ENCODE results near the gene RNF157. TPM values are rescaled to one million over a fixed set of nuclear protein-coding genes. Genes with fewer than 3 reads are reported as not detected.
"Not testable (repeated sequence)": the region's sequence is repeated elsewhere in the genome, so short reads cannot be mapped to it uniquely, and the experiment has no call there.

Gene RNF157
- total RNA-seq, 1 experiment from 2014 or later = 11.2 TPM

DNA sequence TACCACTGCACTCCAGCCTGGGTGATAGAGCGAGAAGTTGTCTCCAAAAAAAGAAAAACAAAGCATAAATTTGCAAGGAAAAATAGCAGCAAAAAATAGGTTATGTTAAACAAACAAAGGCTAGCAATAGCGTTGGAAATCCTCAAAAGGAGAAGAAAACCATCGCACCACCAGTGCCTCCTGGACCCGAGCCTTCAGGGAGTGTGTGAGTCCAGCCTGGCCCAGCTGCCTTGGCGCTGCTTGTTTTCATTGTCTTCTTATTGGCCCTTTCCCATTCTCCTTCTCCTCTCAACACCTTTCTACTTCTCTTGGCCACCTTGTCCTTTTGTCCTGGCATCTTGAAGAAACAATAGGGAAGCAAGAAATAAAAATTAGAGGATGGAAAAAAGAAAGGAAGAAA, 20.4 kb upstream of the RNF157 start (continued):
- TF ChIP-seq ELF4 (CRISPR knock-in tag; IDR thresholded peaks at IDR 0.05; ENCODE audit: low read depth) = no peak
- TF ChIP-seq, protein P1, sequence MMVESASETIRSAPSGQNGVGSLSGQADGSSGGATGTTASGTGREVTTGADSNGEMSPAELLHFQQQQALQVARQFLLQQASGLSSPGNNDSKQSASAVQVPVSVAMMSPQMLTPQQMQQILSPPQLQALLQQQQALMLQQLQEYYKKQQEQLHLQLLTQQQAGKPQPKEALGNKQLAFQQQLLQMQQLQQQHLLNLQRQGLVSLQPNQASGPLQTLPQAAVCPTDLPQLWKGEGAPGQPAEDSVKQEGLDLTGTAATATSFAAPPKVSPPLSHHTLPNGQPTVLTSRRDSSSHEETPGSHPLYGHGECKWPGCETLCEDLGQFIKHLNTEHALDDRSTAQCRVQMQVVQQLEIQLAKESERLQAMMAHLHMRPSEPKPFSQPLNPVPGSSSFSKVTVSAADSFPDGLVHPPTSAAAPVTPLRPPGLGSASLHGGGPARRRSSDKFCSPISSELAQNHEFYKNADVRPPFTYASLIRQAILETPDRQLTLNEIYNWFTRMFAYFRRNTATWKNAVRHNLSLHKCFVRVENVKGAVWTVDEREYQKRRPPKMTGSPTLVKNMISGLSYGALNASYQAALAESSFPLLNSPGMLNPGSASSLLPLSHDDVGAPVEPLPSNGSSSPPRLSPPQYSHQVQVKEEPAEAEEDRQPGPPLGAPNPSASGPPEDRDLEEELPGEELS (CRISPR knock-in tag; IDR thresholded peaks at IDR 0.05) = no peak

GRCh38 chr17:76260220-76260619, 19.9 kb upstream of the RNF157 start:
- ChIA-PET POLR2A (interaction anchor here (1.1 kb wide), 1 partner anchor 133 kb away, joined by 3 read pairs; no protein-coding TSS in a partner anchor), CTCF (interaction anchor here (1.5 to 8.0 kb wide), 3 partner anchors 11 to 139 kb away, joined by 4 to 70 read pairs (median 7); no protein-coding TSS in a partner anchor)
- H3K4me1 Mint-ChIP-seq = peaks cover 20% of the 10 kb centered on the region

DNA sequence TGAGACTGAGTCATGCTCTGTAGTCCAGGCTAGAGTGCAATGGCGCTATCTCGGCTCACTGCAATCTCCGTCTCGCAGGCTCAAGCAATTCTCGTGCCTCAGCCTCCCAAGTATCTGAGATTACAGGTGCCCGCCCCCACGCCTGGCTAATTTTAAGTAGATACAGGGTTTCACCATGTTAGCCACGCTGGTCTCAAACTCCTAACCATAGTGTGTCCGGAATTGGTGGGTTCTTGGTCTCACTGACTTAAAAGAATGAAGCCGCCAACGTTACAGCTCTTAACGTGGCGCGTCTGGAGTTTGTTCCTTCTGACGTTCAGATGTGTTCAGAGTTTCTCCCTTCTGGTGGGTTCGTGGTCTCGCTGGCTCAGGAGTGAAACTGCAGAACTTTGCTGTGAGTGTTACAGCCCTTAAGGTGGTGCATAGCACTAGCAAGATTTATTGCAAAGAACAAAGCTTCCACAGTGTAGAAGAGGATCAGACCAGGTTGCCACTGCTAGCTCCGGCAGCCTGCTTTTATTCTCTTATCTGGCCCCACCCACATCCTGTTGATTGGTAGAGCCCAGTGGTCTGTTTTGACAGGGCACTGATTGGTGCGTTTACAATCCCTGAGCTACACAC, 16.2 kb upstream of the RNF157 start:
- not testable (repeated sequence) for H3K27ac Mint-ChIP-seq; H3K4me3 Mint-ChIP-seq; ATAC-seq; DNase-seq (ENCODE audit: low spot score); H3K4me1 Mint-ChIP-seq; H3K36me3 Mint-ChIP-seq; H3K9me3 Mint-ChIP-seq; H3K27me3 Mint-ChIP-seq (ENCODE audit: low read depth)
- CTCF ChIA-PET = interaction anchor here (1.5 to 3.9 kb wide), 3 partner anchors 23 to 243 kb away, joined by 5 to 13 read pairs (median 6); no protein-coding TSS in a partner anchor
- peak; percentile 33; the same call in 1 of the 2 replicates for TF ChIP-seq NFYB (CRISPR knock-in tag; conservative IDR thresholded peaks at IDR 0.05; ENCODE audit: low read depth)
- POLR2A ChIA-PET = interaction anchor here (1.2 kb wide), 1 partner anchor 18 kb away, joined by 3 read pairs; no protein-coding TSS in a partner anchor

More at GRCh38 chr17:76260220-76260619, 19.9 kb upstream of the RNF157 start:
- Mint-ChIP-seq H3K27me3 (ENCODE audit: low read depth) (no peaks in the 10 kb centered on the region), H3K9me3 (peaks cover 5% of the 10 kb centered on the region), H3K36me3 (no peaks in the 10 kb centered on the region), H3K27ac (no peak overlapping the region), H3K4me3 (no peak overlapping the region)
- no peak for ATAC-seq
- DNase-seq (ENCODE audit: low spot score) = no peak
- TF ChIP-seq CDX4 (CRISPR knock-in tag; IDR thresholded peaks at IDR 0.05; ENCODE audit: borderline replicate concordance) = no peak
- TF ChIP-seq CBFB (CRISPR knock-in tag; IDR thresholded peaks at IDR 0.05; ENCODE audit: low read depth) = no peak
- no peak for TF ChIP-seq ZNF121 (CRISPR knock-in tag; IDR thresholded peaks at IDR 0.05)
- TF ChIP-seq GRHL2 (CRISPR knock-in tag; IDR thresholded peaks at IDR 0.05; ENCODE audit: insufficient replicate concordance, severe bottlenecking) = no peak
- TF ChIP-seq ATF2 (CRISPR knock-in tag; IDR thresholded peaks at IDR 0.05; ENCODE audit: borderline replicate concordance, low read depth) = no peak
- no peak for TF ChIP-seq ZNF219 (CRISPR knock-in tag; IDR thresholded peaks at IDR 0.05; ENCODE audit: borderline replicate concordance)
- no peak for TF ChIP-seq NFYB (CRISPR knock-in tag; conservative IDR thresholded peaks at IDR 0.05; ENCODE audit: low read depth)
- TF ChIP-seq, protein P2, sequence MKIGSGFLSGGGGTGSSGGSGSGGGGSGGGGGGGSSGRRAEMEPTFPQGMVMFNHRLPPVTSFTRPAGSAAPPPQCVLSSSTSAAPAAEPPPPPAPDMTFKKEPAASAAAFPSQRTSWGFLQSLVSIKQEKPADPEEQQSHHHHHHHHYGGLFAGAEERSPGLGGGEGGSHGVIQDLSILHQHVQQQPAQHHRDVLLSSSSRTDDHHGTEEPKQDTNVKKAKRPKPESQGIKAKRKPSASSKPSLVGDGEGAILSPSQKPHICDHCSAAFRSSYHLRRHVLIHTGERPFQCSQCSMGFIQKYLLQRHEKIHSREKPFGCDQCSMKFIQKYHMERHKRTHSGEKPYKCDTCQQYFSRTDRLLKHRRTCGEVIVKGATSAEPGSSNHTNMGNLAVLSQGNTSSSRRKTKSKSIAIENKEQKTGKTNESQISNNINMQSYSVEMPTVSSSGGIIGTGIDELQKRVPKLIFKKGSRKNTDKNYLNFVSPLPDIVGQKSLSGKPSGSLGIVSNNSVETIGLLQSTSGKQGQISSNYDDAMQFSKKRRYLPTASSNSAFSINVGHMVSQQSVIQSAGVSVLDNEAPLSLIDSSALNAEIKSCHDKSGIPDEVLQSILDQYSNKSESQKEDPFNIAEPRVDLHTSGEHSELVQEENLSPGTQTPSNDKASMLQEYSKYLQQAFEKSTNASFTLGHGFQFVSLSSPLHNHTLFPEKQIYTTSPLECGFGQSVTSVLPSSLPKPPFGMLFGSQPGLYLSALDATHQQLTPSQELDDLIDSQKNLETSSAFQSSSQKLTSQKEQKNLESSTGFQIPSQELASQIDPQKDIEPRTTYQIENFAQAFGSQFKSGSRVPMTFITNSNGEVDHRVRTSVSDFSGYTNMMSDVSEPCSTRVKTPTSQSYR (CRISPR knock-in tag; IDR thresholded peaks at IDR 0.05) = no peak
